RWPE2 (cell line): Measurements from ENCODE around the gene FAM168A.

Source experiments
- ATAC-seq: fragments of 200-7000 bp; cut with Tn5 transposase; 3 replicates; pipeline ENCODE4 v1.9.1; 2021; ENCODE audit warnings: low read depth
- DNase-seq: peaks from one replicate; pipeline ENCODE4 v3.0.0-alpha.2; 2020; ENCODE audit warnings: low spot score
- H3K27ac ChIP-seq: fragments of 450-650 bp; 2 replicates; pipeline ENCODE4 v1.5.1; 2017; ENCODE audit warnings: mild to moderate bottlenecking; ENCODE audit not compliant: poor library complexity, severe bottlenecking
- H3K27me3 ChIP-seq: fragments of 250-450 bp; sonication (Bioruptor Pico); 2 replicates; pipeline ENCODE4 v1.5.1; 2021; ENCODE audit warnings: mild to moderate bottlenecking, moderate library complexity; ENCODE audit not compliant: insufficient read depth, poor library complexity, severe bottlenecking
- H3K36me3 ChIP-seq: fragments of 250-450 bp; sonication (Bioruptor Pico); 2 replicates; pipeline ENCODE4 v1.5.1; 2020; ENCODE audit warnings: low read depth, mild to moderate bottlenecking, moderate library complexity
- H3K4me1 ChIP-seq: fragments of 250-450 bp; sonication (Bioruptor Pico); 2 replicates; pipeline ENCODE4 v1.5.1; 2021; ENCODE audit warnings: mild to moderate bottlenecking, moderate library complexity; ENCODE audit not compliant: insufficient read depth, poor library complexity, severe bottlenecking
- H3K4me3 ChIP-seq: fragments of 250-450 bp; sonication (Bioruptor Pico); 2 replicates; pipeline ENCODE4 v1.5.1; 2021; ENCODE audit warnings: mild to moderate bottlenecking, moderate library complexity; ENCODE audit not compliant: severe bottlenecking
- H3K9me3 ChIP-seq: fragments of 250-450 bp; sonication (Bioruptor Pico); 2 replicates; pipeline ENCODE4 v1.5.1; 2021; ENCODE audit warnings: mild to moderate bottlenecking, moderate library complexity; ENCODE audit not compliant: severe bottlenecking
- TF ChIP-seq, protein P1 (sequence below): fragments of 450-650 bp; IDR thresholded peaks from one replicate; pipeline ENCODE4 v1.5.1; 2017; ENCODE audit warnings: mild to moderate bottlenecking, moderate library complexity; ENCODE audit not compliant: poor library complexity, severe bottlenecking

Gene FAM168A

DNA sequence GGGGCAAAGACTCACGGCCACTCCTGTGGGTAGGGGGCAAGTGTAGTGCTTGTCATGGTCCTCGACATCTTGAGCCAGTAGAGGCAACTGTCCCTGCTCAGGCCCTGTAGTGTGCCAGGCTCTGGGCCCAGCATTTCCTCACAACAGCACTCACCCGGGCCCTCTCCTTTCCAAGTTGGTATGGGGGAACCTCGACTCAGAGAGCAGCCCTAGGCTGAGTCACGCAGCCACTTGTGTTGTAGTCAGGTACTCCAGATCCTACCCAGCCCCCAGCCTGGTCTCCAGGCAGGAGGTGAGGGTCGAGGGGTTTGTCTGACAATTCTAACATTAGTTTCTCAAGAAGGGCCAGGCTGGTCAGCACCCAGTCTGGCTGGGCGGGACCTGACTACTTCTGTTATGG, 217.6 kb downstream of the FAM168A start:
- DNase-seq (no peak), ATAC-seq (no peak)
- H3K36me3 ChIP-seq: no peaks in the 10 kb centered on the region; the same call in 1 of the 2 replicates
- H3K27me3 ChIP-seq: no peaks in the 10 kb centered on the region
- TF ChIP-seq, protein P1, sequence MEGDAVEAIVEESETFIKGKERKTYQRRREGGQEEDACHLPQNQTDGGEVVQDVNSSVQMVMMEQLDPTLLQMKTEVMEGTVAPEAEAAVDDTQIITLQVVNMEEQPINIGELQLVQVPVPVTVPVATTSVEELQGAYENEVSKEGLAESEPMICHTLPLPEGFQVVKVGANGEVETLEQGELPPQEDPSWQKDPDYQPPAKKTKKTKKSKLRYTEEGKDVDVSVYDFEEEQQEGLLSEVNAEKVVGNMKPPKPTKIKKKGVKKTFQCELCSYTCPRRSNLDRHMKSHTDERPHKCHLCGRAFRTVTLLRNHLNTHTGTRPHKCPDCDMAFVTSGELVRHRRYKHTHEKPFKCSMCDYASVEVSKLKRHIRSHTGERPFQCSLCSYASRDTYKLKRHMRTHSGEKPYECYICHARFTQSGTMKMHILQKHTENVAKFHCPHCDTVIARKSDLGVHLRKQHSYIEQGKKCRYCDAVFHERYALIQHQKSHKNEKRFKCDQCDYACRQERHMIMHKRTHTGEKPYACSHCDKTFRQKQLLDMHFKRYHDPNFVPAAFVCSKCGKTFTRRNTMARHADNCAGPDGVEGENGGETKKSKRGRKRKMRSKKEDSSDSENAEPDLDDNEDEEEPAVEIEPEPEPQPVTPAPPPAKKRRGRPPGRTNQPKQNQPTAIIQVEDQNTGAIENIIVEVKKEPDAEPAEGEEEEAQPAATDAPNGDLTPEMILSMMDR: no peak
- no peak overlapping the region for H3K27ac ChIP-seq
- no peaks in the 10 kb centered on the region for H3K9me3 ChIP-seq
- no peak overlapping the region for H3K4me3 ChIP-seq
- H3K4me1 ChIP-seq: peaks cover 2% of the 10 kb centered on the region

DNA sequence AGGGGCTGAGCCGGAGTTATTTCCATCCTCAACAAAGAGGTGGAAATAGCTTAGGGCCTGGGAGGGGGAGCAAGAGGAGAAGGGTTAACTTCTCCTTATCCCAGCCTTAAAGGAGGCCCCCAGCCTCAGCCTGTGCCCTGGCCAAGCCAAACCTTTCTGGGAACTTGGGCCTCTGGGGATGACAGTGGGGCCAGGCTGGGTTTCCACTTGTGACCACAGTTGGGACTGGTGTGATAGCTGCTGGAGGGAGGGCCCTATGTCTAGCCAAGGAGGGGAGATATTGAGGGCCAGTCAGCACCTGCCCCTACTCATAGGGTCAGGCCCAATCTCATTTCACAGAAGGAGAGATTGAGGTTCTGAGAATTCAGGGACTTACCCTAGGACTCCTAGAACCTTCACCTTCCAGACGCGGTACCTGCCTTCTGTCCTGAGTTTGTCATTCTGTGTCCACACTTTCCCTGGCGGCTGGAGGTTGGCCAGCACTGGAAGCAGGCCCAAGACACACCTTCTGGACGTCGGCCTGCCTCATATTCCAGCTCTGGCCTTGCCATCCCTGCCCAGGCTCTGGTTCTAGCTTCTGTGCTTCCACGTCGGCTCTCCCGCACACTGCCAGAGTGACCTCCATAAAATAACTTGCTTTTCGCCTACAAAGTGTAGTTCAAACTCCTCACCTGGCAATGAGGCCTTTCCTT, 218.6 kb downstream of the FAM168A start:
- no peak overlapping the region for H3K27ac ChIP-seq

DNA sequence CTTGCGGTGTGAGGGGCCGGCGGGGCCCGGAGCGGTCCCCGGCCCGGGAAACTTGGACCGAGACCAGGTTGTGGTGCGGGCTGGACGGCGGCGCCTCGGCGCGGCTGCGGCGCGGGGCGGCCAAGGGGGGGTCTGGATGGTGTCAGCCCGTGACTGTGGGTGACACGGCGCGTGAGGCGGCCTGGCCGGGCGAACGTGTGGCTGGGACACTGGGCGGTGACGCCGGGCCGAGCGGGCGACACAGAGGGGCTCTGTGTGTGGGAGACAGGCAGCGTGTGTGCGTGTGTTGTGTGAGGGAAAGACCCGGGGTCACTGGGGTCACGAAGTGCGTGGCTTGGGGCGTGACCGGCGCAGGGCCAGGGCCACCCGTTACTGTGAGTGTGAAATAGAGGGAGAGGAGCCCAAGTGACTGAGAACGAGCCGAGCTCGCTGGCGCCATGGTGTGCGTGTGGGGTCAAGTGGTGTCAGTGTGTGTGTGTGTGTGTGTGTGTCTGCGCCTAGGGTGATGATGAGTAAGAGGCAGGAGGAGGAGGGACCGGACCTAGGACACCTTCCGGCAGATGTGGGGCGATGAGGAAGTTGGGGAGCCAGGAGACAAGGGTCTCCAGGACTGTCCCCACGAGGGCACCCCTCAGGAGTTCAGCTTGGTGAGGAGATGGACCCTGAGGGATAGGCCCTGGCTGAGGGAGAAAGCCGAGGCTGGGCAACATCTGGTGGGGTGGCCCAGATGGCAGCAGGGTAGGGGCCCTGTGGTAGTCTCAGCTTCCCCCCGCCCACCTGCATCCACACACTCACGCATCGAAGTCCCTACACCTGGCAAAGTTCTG, 220.9 kb downstream of the FAM168A start:
- peak overlapping the region; percentile 75 for H3K27ac ChIP-seq

More for the DNA sequence above, 218.6 kb downstream of the FAM168A start:
- Histone ChIP-seq H3K36me3 (no peaks in the 10 kb centered on the region; the same call in 1 of the 2 replicates), H3K4me3 (no peak overlapping the region), H3K9me3 (no peaks in the 10 kb centered on the region), H3K4me1 (no peaks in the 10 kb centered on the region), H3K27me3 (no peaks in the 10 kb centered on the region)
- ATAC-seq (no peak), DNase-seq (no peak)
- TF ChIP-seq, protein P1: no peak

DNA sequence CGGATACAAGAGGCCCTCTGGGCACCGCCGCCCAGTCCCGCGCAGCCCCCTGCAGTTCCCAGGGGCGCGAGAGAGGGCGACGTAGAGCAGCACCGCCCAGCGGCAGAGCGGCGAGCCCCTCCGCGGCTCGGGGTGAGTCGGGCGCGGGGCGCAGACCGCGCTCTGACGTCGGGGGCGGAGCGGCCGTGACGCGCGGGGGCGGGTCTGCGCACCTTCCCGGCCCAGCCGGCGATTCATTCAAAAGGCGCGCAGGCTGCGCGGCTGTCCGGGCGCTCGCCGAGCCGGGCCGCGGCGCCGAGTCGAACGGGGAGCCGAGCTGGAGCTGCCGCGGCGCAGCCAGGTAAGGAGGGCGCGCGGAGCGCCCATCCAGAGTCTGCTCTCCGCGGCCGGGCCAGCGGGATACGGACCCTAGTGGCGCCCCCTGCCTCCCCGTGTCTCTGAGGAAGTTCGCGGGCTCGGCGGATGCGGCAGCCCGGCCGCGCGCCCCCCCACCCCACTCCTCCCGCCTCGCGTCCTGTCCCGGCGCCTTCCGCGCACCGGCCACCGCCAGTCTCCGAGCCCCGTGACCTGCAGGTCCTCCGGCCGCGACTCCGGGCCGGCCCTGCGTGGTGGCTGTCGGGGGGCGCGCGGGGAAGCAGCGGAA, 221.6 kb downstream of the FAM168A start, which contains the start of gene RELT:
Gene RELT (plus strand): TSS at position 240 of the 643 bp plus-strand sequence. CDS start 12,738 bp downstream, outside the sequence.
- H3K36me3 ChIP-seq: no peaks in the 10 kb centered on the region; the same call in 1 of the 2 replicates
- DNase-seq (no peak), ATAC-seq (peak; percentile 84)
- no peaks in the 10 kb centered on the region for H3K27me3 ChIP-seq
- no peaks in the 10 kb centered on the region for H3K9me3 ChIP-seq
- peak within 1 kb of the TSS; percentile 75 for H3K27ac ChIP-seq
- no peaks in the 10 kb centered on the region for H3K4me1 ChIP-seq
- H3K4me3 ChIP-seq: peak within 1 kb of the TSS; percentile 59
- TF ChIP-seq, protein P1: peak; percentile 93

More for the DNA sequence above, 220.9 kb downstream of the FAM168A start:
- Histone ChIP-seq H3K4me3 (peak overlapping the region; percentile 59), H3K36me3 (no peaks in the 10 kb centered on the region; the same call in 1 of the 2 replicates), H3K4me1 (no peaks in the 10 kb centered on the region), H3K9me3 (no peaks in the 10 kb centered on the region), H3K27me3 (no peaks in the 10 kb centered on the region)
- DNase-seq (no peak), ATAC-seq (peak; percentile 30)
- TF ChIP-seq, protein P1: no peak
